Mesenchymal stem cell (in vitro differentiated cells and primary cell): ENCODE results near the gene AGFG1. TPM values are rescaled to one million over a fixed set of nuclear protein-coding genes. Genes with fewer than 3 reads are reported as not detected.
A peak's percentile ranks its signal among the peaks of the same experiment; 100 is the strongest.

ENCODE experiments used
- DNase-seq: peaks from one replicate; pipeline ENCODE4 v3.0.0-alpha.2; 2013
- H2AFZ ChIP-seq: one replicate; pipeline ENCODE4 v1.6.1; 2013; ENCODE audit warnings: low read depth, mild to moderate bottlenecking, control low read depth, inconsistent platforms, low read length, moderate library complexity
- H2AK5ac ChIP-seq: 2 replicates; pipeline ENCODE4 v1.6.1; 2013; ENCODE audit warnings: low read length, moderate library complexity, mild to moderate bottlenecking, inconsistent platforms; ENCODE audit not compliant: severe bottlenecking
- H2BK120ac ChIP-seq: one replicate; pipeline ENCODE4 v1.6.1; 2013; ENCODE audit warnings: low read depth, mild to moderate bottlenecking, inconsistent platforms, low read length, moderate library complexity
- H2BK12ac ChIP-seq, 2 experiments: one replicate each; pipeline ENCODE4 v1.6.1; 2013; ENCODE audit warnings: inconsistent platforms in 2 of 2, low read length in 2 of 2, mild to moderate bottlenecking in 2 of 2, moderate library complexity in 2 of 2, control low read depth in 1 of 2
- H2BK15ac ChIP-seq: one replicate; pipeline ENCODE4 v1.6.1; 2013; ENCODE audit warnings: mild to moderate bottlenecking, low read depth, inconsistent platforms; ENCODE audit not compliant: poor library complexity, severe bottlenecking
- H2BK5ac ChIP-seq: 2 replicates; pipeline ENCODE4 v1.6.1; 2013; ENCODE audit warnings: low read depth, mild to moderate bottlenecking, low read length, control low read depth, inconsistent platforms; ENCODE audit not compliant: poor library complexity, severe bottlenecking
- H3K14ac ChIP-seq, 2 experiments: one replicate each; pipeline ENCODE4 v1.6.1; 2013; ENCODE audit warnings: inconsistent platforms in 2 of 2, low read length in 2 of 2, control low read depth in 1 of 2, mild to moderate bottlenecking in 1 of 2, moderate library complexity in 1 of 2
- H3K18ac ChIP-seq, 2 experiments: one replicate each; pipeline ENCODE4 v1.6.1; 2013; ENCODE audit warnings: inconsistent platforms in 2 of 2, low read length in 2 of 2, control low read depth in 1 of 2, low read depth in 1 of 2, mild to moderate bottlenecking in 1 of 2
- H3K23ac ChIP-seq, 2 experiments: one replicate each; pipeline ENCODE4 v1.6.1; 2013; ENCODE audit warnings: inconsistent platforms in 2 of 2, low read length in 2 of 2, mild to moderate bottlenecking in 2 of 2, moderate library complexity in 2 of 2, control low read depth in 1 of 2
- H3K27ac ChIP-seq: 2 replicates; pipeline ENCODE4 v1.5.1; 2013; ENCODE audit warnings: mild to moderate bottlenecking, moderate library complexity, low read length, control low read depth, inconsistent platforms; ENCODE audit not compliant: poor library complexity, severe bottlenecking
- H3K27me3 ChIP-seq, 2 experiments: 2 replicates each; pipeline versions ENCODE4 v1.6.1 to v1.7.0; 2013; ENCODE audit warnings: low read length in 2 of 2, mild to moderate bottlenecking in 2 of 2, moderate library complexity in 2 of 2, control low read depth in 1 of 2, inconsistent platforms in 1 of 2; ENCODE audit not compliant: control insufficient read depth in 1 of 2, insufficient read depth in 1 of 2
- H3K36me3 ChIP-seq, 2 experiments: 2 replicates each; pipeline versions ENCODE4 v1.6.1 to v1.7.0; 2013; ENCODE audit warnings: low read length in 2 of 2, control low read depth in 1 of 2, inconsistent platforms in 1 of 2, low read depth in 1 of 2, mild to moderate bottlenecking in 1 of 2; ENCODE audit not compliant: insufficient read depth in 2 of 2, control insufficient read depth in 1 of 2
- H3K4ac ChIP-seq, 2 experiments: one replicate each; pipeline ENCODE4 v1.6.1; 2013; ENCODE audit warnings: inconsistent platforms in 2 of 2, low read length in 2 of 2, mild to moderate bottlenecking in 2 of 2, moderate library complexity in 2 of 2, control low read depth in 1 of 2, low read depth in 1 of 2
- H3K4me1 ChIP-seq: 2 replicates; pipeline ENCODE4 v1.6.1; 2013; ENCODE audit warnings: low read depth, low read length, control low read depth; ENCODE audit not compliant: control insufficient read depth, insufficient read depth
- H3K4me2 ChIP-seq: 2 replicates; pipeline ENCODE4 v1.6.1; 2013; ENCODE audit warnings: low read length, mild to moderate bottlenecking, inconsistent platforms; ENCODE audit not compliant: poor library complexity, severe bottlenecking
- H3K4me3 ChIP-seq, 2 experiments: 2 replicates each; pipeline versions ENCODE4 v1.5.1 to v1.7.0; 2013; ENCODE audit warnings: low read length in 2 of 2, mild to moderate bottlenecking in 2 of 2, control low read depth in 1 of 2, low read depth in 1 of 2; ENCODE audit not compliant: insufficient read depth in 1 of 2
- H3K79me1 ChIP-seq: replicated peaks from 2 replicates; pipeline ENCODE4 v1.6.1; 2013; ENCODE audit warnings: mild to moderate bottlenecking, control low read depth, low read length, inconsistent platforms; ENCODE audit not compliant: poor library complexity, severe bottlenecking
- H3K9ac ChIP-seq: 2 replicates; pipeline ENCODE4 v1.7.0; 2013; ENCODE audit warnings: mild to moderate bottlenecking, low read length, moderate library complexity
- H3K9me3 ChIP-seq: 2 replicates; pipeline ENCODE4 v1.7.0; 2013; ENCODE audit warnings: mild to moderate bottlenecking, low read length; ENCODE audit not compliant: control insufficient read depth
- H4K8ac ChIP-seq: one replicate; pipeline ENCODE4 v1.6.1; 2013; ENCODE audit warnings: inconsistent platforms, mild to moderate bottlenecking, low read length, moderate library complexity
- H4K91ac ChIP-seq: one replicate; pipeline ENCODE4 v1.6.1; 2013; ENCODE audit warnings: mild to moderate bottlenecking, low read length, inconsistent platforms
- WGBS: methylation state at CpG from one replicate; pipeline ENCODE4 v1.1.7; 2013; ENCODE audit warnings: mixed read lengths; 5-methylcytosine and 5-hydroxymethylcytosine counted together
- polyA plus RNA-seq, 2 experiments: library from polyadenylated mRNA; stranded (reverse); fragments of 200-250 nt; gene quantifications; one replicate each; pipeline ENCODE4 v1.2.3, GENCODE V29; 2013

Gene AGFG1, protein sequence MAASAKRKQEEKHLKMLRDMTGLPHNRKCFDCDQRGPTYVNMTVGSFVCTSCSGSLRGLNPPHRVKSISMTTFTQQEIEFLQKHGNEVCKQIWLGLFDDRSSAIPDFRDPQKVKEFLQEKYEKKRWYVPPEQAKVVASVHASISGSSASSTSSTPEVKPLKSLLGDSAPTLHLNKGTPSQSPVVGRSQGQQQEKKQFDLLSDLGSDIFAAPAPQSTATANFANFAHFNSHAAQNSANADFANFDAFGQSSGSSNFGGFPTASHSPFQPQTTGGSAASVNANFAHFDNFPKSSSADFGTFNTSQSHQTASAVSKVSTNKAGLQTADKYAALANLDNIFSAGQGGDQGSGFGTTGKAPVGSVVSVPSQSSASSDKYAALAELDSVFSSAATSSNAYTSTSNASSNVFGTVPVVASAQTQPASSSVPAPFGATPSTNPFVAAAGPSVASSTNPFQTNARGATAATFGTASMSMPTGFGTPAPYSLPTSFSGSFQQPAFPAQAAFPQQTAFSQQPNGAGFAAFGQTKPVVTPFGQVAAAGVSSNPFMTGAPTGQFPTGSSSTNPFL
- 33.6 TPM for polyA plus RNA-seq (2013, experiment 1 of 2)
- polyA plus RNA-seq (2013, experiment 2 of 2), result 33.5 TPM

DNA sequence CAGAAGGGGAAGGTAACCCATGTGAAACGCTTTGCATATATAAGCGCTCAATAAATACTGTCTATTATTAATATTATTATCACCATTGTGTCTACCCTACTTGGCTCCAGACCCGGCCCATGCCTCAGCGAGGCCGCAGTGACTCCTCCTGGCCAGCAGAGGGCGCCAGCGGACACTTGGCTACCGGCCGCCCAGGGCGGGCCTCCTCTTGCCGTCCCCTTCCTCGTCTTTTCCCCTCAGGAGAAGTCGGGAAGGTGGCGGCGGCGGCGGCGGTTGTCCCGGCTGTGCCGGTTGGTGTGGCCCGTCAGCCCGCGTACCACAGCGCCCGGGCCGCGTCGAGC, at the start of gene AGFG1:
TSS of gene AGFG1 (plus strand) at position 233 of the 341 bp plus-strand sequence. CDS start 266 bp downstream, outside the sequence.
- Histone ChIP-seq H3K9me3 (no peaks in the 10 kb centered on the region), H3K18ac (peak within 1 kb of the TSS; percentile 75 to 94), H3K14ac (peak within 1 kb of the TSS in 1 of 2 experiments; percentile 96), H2BK15ac (peak within 1 kb of the TSS; percentile 40), H2AFZ (peak within 1 kb of the TSS; percentile 89), H2BK5ac (peak within 1 kb of the TSS; percentile 44), H3K4me3 (peak within 1 kb of the TSS; percentile 89 to 98), H3K4me2 (peak within 1 kb of the TSS; percentile 73), H4K8ac (peak within 1 kb of the TSS; percentile 84), H3K27ac (peak within 1 kb of the TSS; percentile 62), H3K23ac (peak within 1 kb of the TSS in 1 of 2 experiments; percentile 96), H3K4me1 (peaks cover 1% of the 10 kb centered on the region), H3K9ac (peak within 1 kb of the TSS; percentile 89), H4K91ac (peak within 1 kb of the TSS; percentile 90), H3K27me3 (no peaks in the 10 kb centered on the region), H3K4ac (peak within 1 kb of the TSS; percentile 75 to 97), H2AK5ac (peak within 1 kb of the TSS; percentile 41), H3K36me3 (peaks cover 0 to 4% of the 10 kb centered on the region in 2 experiments), H2BK12ac (no peak within 1 kb of the TSS), H3K79me1 (no peaks in the 10 kb centered on the region), H2BK120ac (peak within 1 kb of the TSS; percentile 49)
- 0% methylated on average over 9 of the region's 28 CpGs for WGBS
- peak; percentile 81 for DNase-seq

DNA sequence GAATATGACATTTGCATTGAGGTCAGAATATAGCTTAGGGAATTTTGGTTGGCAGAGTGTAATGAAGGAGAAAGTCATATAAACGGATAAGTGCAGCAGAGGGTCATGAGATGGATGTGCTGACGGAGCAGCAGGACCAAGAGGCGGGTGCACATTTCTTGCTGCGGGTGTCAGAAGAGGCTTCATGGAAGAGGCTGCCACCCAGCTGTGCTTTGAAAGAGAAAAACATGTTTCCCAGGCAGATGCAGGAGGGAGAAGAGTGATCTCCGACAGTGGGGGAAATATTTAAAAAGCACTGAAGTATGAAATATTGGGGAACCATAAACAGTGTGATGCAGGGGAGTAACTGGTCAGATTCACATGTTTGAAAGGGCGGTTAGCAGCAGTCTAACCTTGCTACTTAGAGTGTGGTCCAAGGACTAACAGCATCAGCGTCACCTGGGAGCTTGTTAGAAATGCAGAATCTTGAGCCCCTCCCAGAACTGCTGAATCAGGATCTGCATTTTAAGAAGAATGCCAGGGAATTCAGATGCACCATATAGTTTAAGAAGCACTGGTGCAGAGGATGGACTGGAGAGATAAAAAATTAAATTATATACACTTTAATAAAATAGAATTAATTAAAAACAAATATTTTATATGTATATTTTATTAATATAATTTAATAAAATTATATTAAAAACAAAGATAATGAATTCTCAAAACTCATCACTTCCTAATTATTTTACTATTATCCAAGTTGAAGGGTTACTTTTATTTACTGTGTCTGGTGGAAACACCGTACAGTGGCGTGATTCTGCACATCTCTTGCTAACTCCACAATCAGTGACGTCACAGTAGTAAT, 48.1 kb upstream of the AGFG1 start:
- Histone ChIP-seq H3K9ac (no peak overlapping the region), H2BK120ac (no peak overlapping the region), H3K4me1 (no peaks in the 10 kb centered on the region), H3K23ac (no peak overlapping the region), H3K9me3 (no peaks in the 10 kb centered on the region), H3K4me2 (no peak overlapping the region), H2BK15ac (no peak overlapping the region), H4K8ac (no peak overlapping the region), H3K79me1 (no peaks in the 10 kb centered on the region), H4K91ac (no peak overlapping the region), H2BK5ac (no peak overlapping the region), H3K27me3 (no peaks in the 10 kb centered on the region), H3K36me3 (no peaks in the 10 kb centered on the region), H3K27ac (no peak overlapping the region), H3K4me3 (no peak overlapping the region), H3K14ac (no peak overlapping the region), H2AK5ac (no peak overlapping the region), H3K18ac (no peak overlapping the region), H2BK12ac (no peak overlapping the region), H2AFZ (no peak overlapping the region), H3K4ac (no peak overlapping the region)
- WGBS, result 88% methylated on average over 10 of the region's 10 CpGs
- DNase-seq, result no peak

- peak overlapping the region in 1 of 2 experiments; percentile 9 for H3K23ac ChIP-seq
Observed at GRCh38 chr2:227428731-227429285, 43.1 kb upstream of the AGFG1 start.

More at GRCh38 chr2:227428731-227429285, 43.1 kb upstream of the AGFG1 start:
- no peaks in the 10 kb centered on the region for H3K4me1 ChIP-seq
- H3K9ac ChIP-seq, result no peak overlapping the region
- 91% methylated on average over 8 of the region's 8 CpGs for WGBS
- no peak for DNase-seq
- no peak overlapping the region for H4K8ac ChIP-seq
- no peak overlapping the region for H2BK5ac ChIP-seq
- no peak overlapping the region for H2AK5ac ChIP-seq
- H3K27me3 ChIP-seq, result no peaks in the 10 kb centered on the region
- no peaks in the 10 kb centered on the region for H3K36me3 ChIP-seq
- no peak overlapping the region for H3K4me2 ChIP-seq
- no peak overlapping the region for H4K91ac ChIP-seq
- H3K4me3 ChIP-seq, result no peak overlapping the region
- no peak overlapping the region for H3K27ac ChIP-seq
- no peak overlapping the region for H2AFZ ChIP-seq
- H3K4ac ChIP-seq, result no peak overlapping the region
- no peaks in the 10 kb centered on the region for H3K79me1 ChIP-seq
- H2BK120ac ChIP-seq, result no peak overlapping the region
- H3K9me3 ChIP-seq, result peaks cover 11% of the 10 kb centered on the region
- H3K14ac ChIP-seq, result no peak overlapping the region
- no peak overlapping the region for H3K18ac ChIP-seq
- no peak overlapping the region for H2BK12ac ChIP-seq
- H2BK15ac ChIP-seq, result no peak overlapping the region
